HG03575 (cell line): ENCODE data around the gene UBE2Q1.

ENCODE experiments used
- ATAC-seq: cut with Tn5 transposase; IDR thresholded peaks from one replicate; pipeline ENCODE4 v1.9.1; 2021; ENCODE audit not compliant: unreplicated experiment, insufficient number of reproducible peaks, low FRiP score; ENCODE audit errors: extremely low read depth

Gene UBE2Q1

DNA sequence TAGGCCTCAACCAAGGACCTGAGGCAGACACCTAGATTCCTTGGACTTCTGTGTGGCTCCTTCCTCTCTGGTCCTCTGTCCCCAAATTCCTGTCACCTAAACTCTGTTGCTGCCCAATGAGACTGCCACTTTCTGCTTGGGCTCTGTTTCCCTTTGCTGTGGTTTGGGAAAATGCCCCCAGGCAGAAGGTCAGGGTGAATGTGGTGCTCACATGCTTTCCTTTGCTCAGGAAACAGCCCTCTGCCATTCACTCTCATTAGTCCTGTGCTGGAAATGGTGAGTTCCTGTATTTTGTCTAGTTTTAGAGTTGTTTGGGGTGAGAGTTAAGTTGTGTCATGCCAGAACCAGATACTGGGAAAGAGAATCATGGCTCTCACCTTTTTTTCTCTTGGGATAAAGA lies 33.6 kb downstream of the UBE2Q1 start:
- ATAC-seq = no peak

DNA sequence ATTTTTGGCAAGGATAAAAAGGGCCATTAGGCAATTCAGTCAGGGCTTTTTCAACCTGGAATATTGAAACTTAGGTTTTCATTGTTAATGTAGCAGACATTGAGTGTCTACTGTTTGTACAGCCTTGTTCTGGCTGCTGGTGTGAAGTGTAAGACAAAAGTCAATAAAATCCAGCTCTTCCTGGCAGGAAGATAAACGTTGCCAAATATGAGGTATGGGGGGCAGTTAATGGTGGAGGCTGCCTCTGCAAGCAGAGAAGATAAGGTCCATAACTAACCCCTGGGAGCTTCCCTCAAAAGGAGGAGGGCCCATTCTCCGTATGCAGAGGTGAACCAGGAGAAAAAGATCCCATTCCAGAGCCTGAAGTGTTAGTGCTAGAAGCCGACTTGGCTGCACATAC lies 36.8 kb downstream of the UBE2Q1 start:
- ATAC-seq = no peak

DNA sequence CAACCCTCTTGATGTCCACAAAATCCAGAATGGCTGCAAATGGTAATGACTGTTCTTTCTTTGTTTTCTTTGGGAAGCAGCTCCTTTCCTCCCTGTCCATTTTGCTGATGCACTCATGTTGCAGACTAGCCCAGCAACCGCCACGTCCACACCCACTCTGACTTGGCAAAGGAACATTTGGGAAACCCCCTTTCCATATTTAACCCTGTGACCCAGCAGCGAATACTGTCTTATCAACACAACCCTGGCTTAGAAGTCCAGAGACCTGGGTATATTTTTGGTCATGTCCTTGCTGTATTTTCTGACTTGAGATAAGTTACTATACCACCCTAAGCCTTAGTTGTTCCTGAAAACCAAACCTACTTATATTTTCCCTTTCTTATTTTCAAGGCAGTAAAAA lies 38.1 kb downstream of the UBE2Q1 start:
- no peak for ATAC-seq

DNA sequence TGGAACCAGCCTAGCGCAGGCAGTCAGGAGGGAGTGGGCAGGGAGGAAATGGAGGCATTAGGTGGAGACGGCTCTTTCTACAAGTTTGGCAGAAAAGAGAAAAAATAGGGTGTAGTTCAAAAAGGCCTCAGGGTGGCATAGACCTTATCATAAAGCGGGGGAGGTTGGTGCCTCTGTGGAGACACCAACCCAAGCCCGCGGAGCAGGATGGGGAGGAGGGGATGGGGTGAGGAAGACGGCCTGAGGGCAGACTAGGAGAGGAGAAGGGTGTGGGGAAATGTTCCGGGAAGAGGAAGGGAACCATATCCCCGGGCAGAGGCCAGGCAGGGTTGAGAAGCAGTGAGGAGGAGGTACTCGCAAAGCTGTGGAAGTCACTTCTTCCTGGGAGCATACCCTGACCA lies 38.9 kb downstream of the UBE2Q1 start:
- ATAC-seq = no peak

DNA sequence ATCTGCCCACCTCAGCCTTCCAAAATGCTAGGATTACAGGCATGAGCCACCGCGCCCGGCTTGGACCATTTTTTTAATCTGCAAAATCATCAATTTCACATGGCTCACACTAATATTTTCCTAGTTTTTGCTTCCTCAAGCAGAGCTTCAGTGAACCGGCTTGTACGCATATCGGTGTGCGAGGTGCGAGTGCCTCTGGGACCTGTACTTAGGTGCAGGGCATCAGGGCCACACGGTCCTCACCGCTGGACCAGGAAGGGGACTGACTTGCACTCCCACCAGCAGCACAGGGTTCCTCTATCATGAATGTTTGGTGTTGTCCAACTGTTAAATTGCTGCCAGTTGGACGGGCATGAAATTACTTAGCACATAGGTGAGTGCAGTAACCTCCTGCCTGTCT lies 40.8 kb downstream of the UBE2Q1 start:
- no peak for ATAC-seq

DNA sequence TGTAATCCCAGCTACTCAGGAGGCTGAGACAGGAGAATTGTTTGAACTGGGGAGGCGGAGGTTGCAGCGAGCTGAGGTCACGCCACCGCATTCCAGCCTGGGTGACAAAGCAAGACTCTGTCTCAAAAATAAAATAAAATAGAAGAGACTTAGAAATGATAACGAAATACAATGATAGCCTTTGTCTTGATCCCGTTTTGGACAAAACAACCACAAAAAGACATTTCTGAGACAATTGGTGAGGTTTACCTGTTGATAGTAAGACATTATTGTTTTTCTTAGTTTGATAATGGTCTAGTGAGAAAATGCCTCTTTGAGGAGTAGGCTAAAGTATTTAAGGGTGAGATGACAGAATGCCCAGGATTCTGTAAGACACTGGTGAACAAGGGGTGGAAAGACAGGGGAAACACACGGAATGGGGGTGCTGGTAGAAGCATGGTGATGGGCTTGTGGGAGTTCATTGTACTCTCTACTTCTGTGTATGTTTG lies 44.4 kb downstream of the UBE2Q1 start:
- no peak for ATAC-seq

DNA sequence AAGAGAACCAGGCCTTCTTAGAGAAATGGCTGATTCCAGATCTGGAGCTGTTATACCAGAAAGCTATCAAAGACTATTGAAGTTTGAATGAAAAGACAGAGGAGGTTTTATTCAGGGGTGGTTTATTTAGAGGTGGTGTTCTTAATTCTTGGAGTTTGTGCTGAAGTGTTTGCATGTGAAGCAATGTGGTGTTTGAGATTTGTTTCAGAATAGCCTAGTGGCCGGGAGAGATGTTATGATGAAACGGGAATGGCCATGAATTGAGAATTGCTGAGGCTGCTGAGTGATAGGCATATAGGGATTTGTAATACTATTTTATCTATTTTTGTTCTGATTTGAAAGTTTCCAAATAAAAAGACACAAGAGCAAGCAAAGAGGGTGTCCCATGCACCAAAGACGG lies 45.7 kb downstream of the UBE2Q1 start:
- ATAC-seq = no peak

DNA sequence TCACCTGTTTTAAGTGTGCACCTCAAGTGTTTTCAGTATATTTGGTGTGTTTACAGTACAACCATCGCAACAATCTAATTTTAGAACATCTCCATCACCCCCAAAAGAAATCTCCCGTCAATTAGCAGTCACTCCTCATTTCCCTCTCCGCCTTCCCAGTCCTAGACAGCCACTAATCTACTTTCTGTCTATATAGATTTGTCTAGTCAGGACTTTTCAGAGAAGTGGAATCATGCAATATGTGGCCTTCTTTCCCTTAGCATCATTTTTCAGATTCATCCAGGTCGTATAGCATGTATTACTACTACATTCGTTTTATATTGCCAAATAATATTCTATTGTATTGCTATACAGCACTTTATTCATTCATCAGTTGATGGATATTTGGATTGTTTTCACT lies 54.6 kb downstream of the UBE2Q1 start:
- no peak for ATAC-seq

DNA sequence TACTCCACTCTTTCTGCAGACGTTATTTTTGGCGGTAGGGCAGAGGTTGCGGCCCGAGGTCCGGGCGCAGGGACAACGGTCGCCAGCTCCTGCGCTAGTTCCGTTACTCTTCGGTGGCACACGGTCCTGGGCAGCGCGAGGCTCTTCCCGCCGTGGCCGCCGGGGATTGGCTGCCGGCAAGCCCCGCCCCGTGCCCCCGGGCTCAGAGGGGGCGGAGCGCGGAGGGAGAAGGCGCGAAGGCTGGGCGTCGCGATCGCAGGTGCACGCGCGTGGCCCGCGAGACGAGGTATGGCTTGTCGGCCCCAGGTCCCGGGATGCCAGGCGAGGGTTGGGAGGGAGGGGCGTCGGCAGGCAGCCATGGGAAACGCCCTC lies 55.7 kb downstream of the UBE2Q1 start:
- no peak for ATAC-seq

DNA sequence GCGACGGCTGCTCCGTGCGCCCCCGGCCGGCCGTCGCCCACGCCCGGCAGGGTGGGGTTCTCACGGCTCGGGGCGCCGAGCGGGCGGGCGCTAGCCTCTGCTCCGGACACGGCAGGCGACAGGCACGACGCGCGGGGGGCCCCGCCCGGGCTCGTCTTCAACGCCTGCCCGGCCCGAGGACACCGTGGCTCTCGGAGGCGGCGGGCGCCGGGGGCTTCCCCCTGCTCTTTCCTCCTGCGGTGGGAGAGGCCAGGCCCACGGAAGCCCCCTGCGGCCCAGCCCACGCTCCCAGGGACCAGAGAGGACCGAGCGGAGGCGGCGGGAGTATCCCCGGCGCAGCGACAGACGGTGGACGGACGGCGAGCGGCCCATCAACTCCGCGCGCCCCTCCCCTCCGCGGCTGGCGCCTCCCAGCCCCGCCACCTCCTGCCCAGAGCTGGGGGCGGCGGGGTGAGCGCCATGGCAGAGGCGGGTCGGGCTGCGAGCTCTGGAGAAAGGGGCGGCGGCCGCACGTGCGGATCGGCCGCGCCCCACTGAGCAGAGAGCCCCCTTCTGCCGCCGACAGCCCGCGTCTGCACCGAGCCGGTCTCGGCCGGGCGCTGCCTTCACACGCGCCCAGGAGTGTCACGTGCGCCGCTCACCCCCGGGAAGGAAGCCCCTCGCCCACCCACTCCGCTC lies 56.3 kb downstream of the UBE2Q1 start, which contains the start of the genes SHE and TDRD10:
TSS of gene SHE (minus strand) at position 347 of the 678 bp plus-strand sequence. CDS start 386 bp downstream, outside the sequence.
TSS of gene TDRD10 (plus strand) at position 154 of the 678 bp plus-strand sequence. CDS start 4,685 bp downstream, outside the sequence.
- no peak for ATAC-seq

DNA sequence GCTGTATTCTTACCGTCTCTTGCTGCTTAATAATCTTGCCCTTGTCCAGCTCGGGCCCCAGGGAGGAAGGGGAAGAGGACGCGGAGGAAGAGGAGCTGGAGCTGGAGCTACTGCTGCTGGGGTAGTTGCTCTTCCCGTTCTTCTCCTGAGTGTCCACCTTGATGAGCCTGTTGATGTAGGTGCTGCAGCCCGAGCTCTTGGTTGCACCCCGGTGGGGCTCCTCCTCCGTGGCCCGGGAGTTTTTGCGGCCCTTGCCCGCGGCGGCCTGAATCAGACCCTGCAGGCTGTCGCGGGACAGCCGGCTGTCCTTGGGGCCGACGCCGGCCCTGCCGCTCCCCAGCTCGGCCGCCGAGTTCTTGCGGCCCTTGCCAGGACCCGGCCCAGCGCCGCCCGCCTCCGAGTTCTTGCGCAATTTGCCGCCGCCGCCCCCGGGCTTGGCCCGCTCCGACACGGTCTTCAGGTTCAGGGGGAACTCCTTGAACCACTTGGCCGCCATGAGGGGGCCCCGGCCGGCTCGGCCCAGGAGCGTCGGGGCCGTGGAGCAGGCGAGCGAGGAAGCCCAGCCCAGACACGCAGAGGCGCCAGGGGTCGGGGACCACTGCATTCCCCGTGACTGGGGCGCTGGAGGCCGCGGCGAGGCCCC lies 56.9 kb downstream of the UBE2Q1 start:
- no peak for ATAC-seq

DNA sequence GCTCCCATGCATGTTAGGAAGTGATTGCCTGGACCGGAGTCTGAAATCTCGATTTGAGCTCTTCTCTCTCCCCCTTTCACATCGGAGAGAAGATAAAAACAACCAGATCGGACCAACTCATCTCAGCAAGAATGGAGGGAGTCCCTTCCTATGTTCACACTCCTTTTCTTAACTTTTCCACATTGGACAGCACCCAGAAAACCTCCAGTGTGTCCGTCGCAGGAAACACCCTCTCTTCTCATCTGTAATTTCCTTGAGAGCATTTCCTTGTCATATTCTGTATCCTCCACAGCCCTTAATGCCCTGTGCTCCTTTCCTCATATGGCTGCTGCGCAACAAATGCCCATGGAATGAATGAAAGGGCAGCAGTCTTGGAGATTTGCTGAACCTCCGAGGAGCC lies 57.9 kb downstream of the UBE2Q1 start:
- no peak for ATAC-seq

DNA sequence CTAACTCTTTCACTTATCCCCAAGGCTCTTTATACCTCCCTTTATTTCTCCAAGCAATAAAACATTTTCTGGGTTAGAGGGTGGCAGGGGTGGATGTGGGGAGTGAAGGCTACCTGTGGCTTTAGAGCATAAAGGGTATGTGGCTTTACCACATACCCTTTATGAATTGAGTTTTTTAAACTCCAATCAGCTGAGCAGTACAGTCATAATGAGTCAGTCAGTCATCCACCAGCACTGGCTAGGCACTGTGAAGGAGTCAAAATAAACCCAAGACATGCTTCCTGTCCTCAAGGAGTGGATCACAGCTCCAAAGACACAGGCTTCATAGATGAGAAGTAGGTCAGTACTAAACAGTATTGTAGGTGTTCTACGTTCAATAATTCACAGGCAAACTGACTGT lies 59.0 kb downstream of the UBE2Q1 start:
- ATAC-seq = no peak
